Measurements from ENCODE around the gene LMF1.

LMF1 gene

GRCh38 chr16:853306-853705 lies 117.5 kb downstream of the LMF1 start:
- no peak overlapping the region for H2AFZ ChIP-seq
- no peak for TF ChIP-seq CTCF (IDR thresholded peaks at IDR 0.05)
- no peak overlapping the region for H3K4me3 ChIP-seq (ENCODE audit: low read depth, low read length)
- no peak overlapping the region for H3K9ac ChIP-seq
- H3K4me1 ChIP-seq = no peaks in the 10 kb centered on the region
- H3K27ac ChIP-seq = no peak overlapping the region
- no peak overlapping the region for H3K4me2 ChIP-seq (ENCODE audit: low read length)
- H3K79me2 ChIP-seq = no peaks in the 10 kb centered on the region
- H3K27me3 ChIP-seq (ENCODE audit: control insufficient read depth, insufficient read depth, low read length) = no peaks in the 10 kb centered on the region
- H3K36me3 ChIP-seq (ENCODE audit: control insufficient read depth, insufficient read depth, low read length) = no peaks in the 10 kb centered on the region
- no peaks in the 10 kb centered on the region for H3K9me3 ChIP-seq (ENCODE audit: control insufficient read depth, low read length)

- Histone ChIP-seq H3K27ac (no peak overlapping the region), H3K36me3 (ENCODE audit: control insufficient read depth, insufficient read depth, low read length) (no peaks in the 10 kb centered on the region), H3K79me2 (no peaks in the 10 kb centered on the region), H3K4me3 (ENCODE audit: low read depth, low read length) (no peak overlapping the region), H3K9ac (no peak overlapping the region), H3K4me2 (ENCODE audit: low read length) (no peak overlapping the region), H2AFZ (no peak overlapping the region), H3K4me1 (no peaks in the 10 kb centered on the region), H3K27me3 (ENCODE audit: control insufficient read depth, insufficient read depth, low read length) (no peaks in the 10 kb centered on the region), H3K9me3 (ENCODE audit: control insufficient read depth, low read length) (no peaks in the 10 kb centered on the region)
- no peak for TF ChIP-seq CTCF (IDR thresholded peaks at IDR 0.05)
These were observed 118.2 kb downstream of the LMF1 start for GRCh38 chr16:852451-853185.

- H3K27me3 ChIP-seq (ENCODE audit: control insufficient read depth, insufficient read depth, low read length) = no peaks in the 10 kb centered on the region
- no peak overlapping the region for H3K27ac ChIP-seq
- no peak overlapping the region for H3K9ac ChIP-seq
- H3K4me2 ChIP-seq (ENCODE audit: low read length) = no peak overlapping the region
- no peaks in the 10 kb centered on the region for H3K4me1 ChIP-seq
- no peaks in the 10 kb centered on the region for H3K36me3 ChIP-seq (ENCODE audit: control insufficient read depth, insufficient read depth, low read length)
- TF ChIP-seq CTCF (IDR thresholded peaks at IDR 0.05) = no peak
- no peak overlapping the region for H3K4me3 ChIP-seq (ENCODE audit: low read depth, low read length)
- no peaks in the 10 kb centered on the region for H3K79me2 ChIP-seq
- no peaks in the 10 kb centered on the region for H3K9me3 ChIP-seq (ENCODE audit: control insufficient read depth, low read length)
- no peak overlapping the region for H2AFZ ChIP-seq
These were observed 118.9 kb downstream of the LMF1 start for GRCh38 chr16:851871-852270.

GRCh38 chr16:851209-851810 lies 119.5 kb downstream of the LMF1 start:
- Histone ChIP-seq H3K9me3 (ENCODE audit: control insufficient read depth, low read length) (no peaks in the 10 kb centered on the region), H3K27me3 (ENCODE audit: control insufficient read depth, insufficient read depth, low read length) (no peaks in the 10 kb centered on the region), H3K4me2 (ENCODE audit: low read length) (no peak overlapping the region), H3K4me3 (ENCODE audit: low read depth, low read length) (no peak overlapping the region), H3K27ac (no peak overlapping the region), H3K4me1 (no peaks in the 10 kb centered on the region), H3K36me3 (ENCODE audit: control insufficient read depth, insufficient read depth, low read length) (no peaks in the 10 kb centered on the region), H3K9ac (no peak overlapping the region), H2AFZ (no peak overlapping the region), H3K79me2 (no peaks in the 10 kb centered on the region)
- no peak for TF ChIP-seq CTCF (IDR thresholded peaks at IDR 0.05)

GRCh38 chr16:850668-851067 lies 120.1 kb downstream of the LMF1 start:
- Histone ChIP-seq H3K4me3 (ENCODE audit: low read depth, low read length) (no peak overlapping the region), H3K27me3 (ENCODE audit: control insufficient read depth, insufficient read depth, low read length) (no peaks in the 10 kb centered on the region)
- no peak for TF ChIP-seq CTCF (IDR thresholded peaks at IDR 0.05)

More at GRCh38 chr16:850668-851067, 120.1 kb downstream of the LMF1 start:
- Histone ChIP-seq H2AFZ (no peak overlapping the region), H3K9ac (no peak overlapping the region), H3K36me3 (ENCODE audit: control insufficient read depth, insufficient read depth, low read length) (no peaks in the 10 kb centered on the region), H3K79me2 (no peaks in the 10 kb centered on the region), H3K4me2 (ENCODE audit: low read length) (no peak overlapping the region), H3K4me1 (no peaks in the 10 kb centered on the region), H3K27ac (no peak overlapping the region), H3K9me3 (ENCODE audit: control insufficient read depth, low read length) (no peaks in the 10 kb centered on the region)

Data from parathyroid adenoma (tissue), 2 donors.